GM12865 (cell line): ENCODE measurements around the gene TAP2.

Source experiments
- DNase-seq: peaks from one replicate; pipeline ENCODE4 v3.0.0; 2010; ENCODE audit warnings: low read depth
- H3K4me3 ChIP-seq: 2 replicates; pipeline ENCODE4 v1.5.1; 2011; ENCODE audit warnings: mild to moderate bottlenecking, low read depth, low read length, control low read depth
- TF ChIP-seq, protein P1 (sequence below): IDR thresholded peaks from 2 replicates; pipeline ENCODE4 v1.5.1; 2011; ENCODE audit warnings: low read length, control low read depth, low read depth, inconsistent platforms; ENCODE audit not compliant: insufficient read depth; ENCODE audit errors: missing control alignments

Gene TAP2

GRCh38 chr6:32792901-32793435 lies 45.6 kb downstream of the TAP2 start:
- DNase-seq: no peak
- no peak overlapping the region for H3K4me3 ChIP-seq
- TF ChIP-seq, protein P1, sequence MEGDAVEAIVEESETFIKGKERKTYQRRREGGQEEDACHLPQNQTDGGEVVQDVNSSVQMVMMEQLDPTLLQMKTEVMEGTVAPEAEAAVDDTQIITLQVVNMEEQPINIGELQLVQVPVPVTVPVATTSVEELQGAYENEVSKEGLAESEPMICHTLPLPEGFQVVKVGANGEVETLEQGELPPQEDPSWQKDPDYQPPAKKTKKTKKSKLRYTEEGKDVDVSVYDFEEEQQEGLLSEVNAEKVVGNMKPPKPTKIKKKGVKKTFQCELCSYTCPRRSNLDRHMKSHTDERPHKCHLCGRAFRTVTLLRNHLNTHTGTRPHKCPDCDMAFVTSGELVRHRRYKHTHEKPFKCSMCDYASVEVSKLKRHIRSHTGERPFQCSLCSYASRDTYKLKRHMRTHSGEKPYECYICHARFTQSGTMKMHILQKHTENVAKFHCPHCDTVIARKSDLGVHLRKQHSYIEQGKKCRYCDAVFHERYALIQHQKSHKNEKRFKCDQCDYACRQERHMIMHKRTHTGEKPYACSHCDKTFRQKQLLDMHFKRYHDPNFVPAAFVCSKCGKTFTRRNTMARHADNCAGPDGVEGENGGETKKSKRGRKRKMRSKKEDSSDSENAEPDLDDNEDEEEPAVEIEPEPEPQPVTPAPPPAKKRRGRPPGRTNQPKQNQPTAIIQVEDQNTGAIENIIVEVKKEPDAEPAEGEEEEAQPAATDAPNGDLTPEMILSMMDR: no peak

DNA sequence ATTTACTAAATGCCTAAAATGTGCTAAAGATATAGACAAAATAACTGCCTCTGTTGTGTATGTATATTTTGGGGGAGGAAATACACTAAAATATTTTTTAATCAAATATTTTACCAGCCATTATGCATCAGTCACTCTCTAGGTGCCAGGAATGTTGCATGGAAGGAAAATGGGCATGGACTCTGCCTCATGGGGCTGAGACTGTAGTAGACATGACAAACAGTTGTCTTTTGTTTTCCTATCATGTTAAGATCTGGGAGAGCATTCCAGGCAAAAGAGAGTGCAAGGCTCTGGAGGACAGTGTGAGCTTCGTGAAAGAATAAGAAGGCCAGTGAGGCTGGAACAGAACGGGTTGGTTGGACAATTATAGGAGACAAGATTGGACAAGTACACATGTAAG lies 48.2 kb downstream of the TAP2 start:
- no peak overlapping the region for H3K4me3 ChIP-seq
- TF ChIP-seq, protein P1: no peak
- no peak for DNase-seq
